IMR-90 (cell line): ENCODE results near the gene TRAF3. TPM values are rescaled to one million over a fixed set of nuclear protein-coding genes. Genes with fewer than 3 reads are reported as not detected.

ENCODE experiments used
- ATAC-seq: fragments of 200-7000 bp; cut with Tn5 transposase; 2 replicates; pipeline ENCODE4 v1.9.1; 2020; ENCODE audit warnings: low read depth, mild to moderate bottlenecking, moderate library complexity
- BruUV-seq: library from RNA; stranded (reverse); fragments of 400-500 nt; replicated peaks from 2 replicates; lab custom pipeline; 2021; lab: Mats Ljungman, UMichigan
- CTCF ChIA-PET: fragments of 300-600 bp; formaldehyde crosslinking; extraction: SDS; loops from one replicate; lab custom pipeline; 2021; ENCODE audit warnings: antibody characterized with exemption; lab: Yijun Ruan, JAX
- POLR2A ChIA-PET: fragments of 300-600 bp; sonication (Branson Sonifier 250); formaldehyde crosslinking; loops from one replicate; lab custom pipeline; 2022; ENCODE audit warnings: antibody characterized with exemption; ENCODE audit not compliant: unreplicated experiment; lab: Charles Lee
- DNase-seq: peaks from one replicate; pipeline ENCODE4 v3.0.0; 2013
- H2AFZ ChIP-seq: replicated peaks from 2 replicates; pipeline ENCODE3; 2013; ENCODE audit warnings: low read length, mild to moderate bottlenecking; ENCODE audit not compliant: poor library complexity
- H2AK5ac ChIP-seq: 2 replicates; pipeline ENCODE4 v1.6.1; 2013; ENCODE audit warnings: low read depth, low read length, inconsistent platforms
- H2AK9ac ChIP-seq: replicated peaks from 2 replicates; pipeline ENCODE3; 2013; ENCODE audit warnings: mild to moderate bottlenecking, low read depth, low read length, moderate library complexity; ENCODE audit not compliant: poor library complexity
- H2BK120ac ChIP-seq: 2 replicates; pipeline ENCODE4 v1.6.1; 2013; ENCODE audit warnings: low read depth, low read length, inconsistent platforms
- H2BK15ac ChIP-seq: 3 replicates; pipeline ENCODE4 v1.6.1; 2013; ENCODE audit warnings: low read depth, low read length, inconsistent platforms
- H2BK20ac ChIP-seq: 2 replicates; pipeline ENCODE4 v1.6.1; 2013; ENCODE audit warnings: low read depth, mild to moderate bottlenecking, inconsistent platforms, low read length, moderate library complexity
- H2BK5ac ChIP-seq: 2 replicates; pipeline ENCODE4 v1.6.1; 2013; ENCODE audit warnings: mild to moderate bottlenecking, low read depth, low read length, inconsistent platforms; ENCODE audit not compliant: poor library complexity, severe bottlenecking
- H3K14ac ChIP-seq: replicated peaks from 2 replicates; pipeline ENCODE4 v1.6.1; 2013; ENCODE audit warnings: low read depth, low read length, inconsistent platforms
- H3K18ac ChIP-seq: 2 replicates; pipeline ENCODE4 v1.6.1; 2013; ENCODE audit warnings: low read depth, low read length, control low read depth
- H3K23ac ChIP-seq: 2 replicates; pipeline ENCODE4 v1.6.1; 2013; ENCODE audit warnings: low read depth, low read length, inconsistent platforms
- H3K27ac ChIP-seq: 2 replicates; pipeline ENCODE4 v1.5.1; 2013; ENCODE audit warnings: mild to moderate bottlenecking, control low read depth, low read length; ENCODE audit not compliant: insufficient read depth
- H3K27me3 ChIP-seq: 2 replicates; pipeline ENCODE4 v1.6.1; 2013; ENCODE audit warnings: low read length; ENCODE audit not compliant: control insufficient read depth, insufficient read depth
- H3K36me3 ChIP-seq: 2 replicates; pipeline ENCODE4 v1.6.1; 2013; ENCODE audit warnings: low read length, mixed read lengths; ENCODE audit not compliant: control insufficient read depth, insufficient read depth
- H3K4ac ChIP-seq: 2 replicates; pipeline ENCODE4 v1.6.1; 2013; ENCODE audit warnings: low read depth, low read length, inconsistent platforms
- H3K4me1 ChIP-seq: 2 replicates; pipeline ENCODE4 v1.6.1; 2013; ENCODE audit warnings: low read length, mixed read lengths; ENCODE audit not compliant: control insufficient read depth, insufficient read depth
- H3K4me2 ChIP-seq: 2 replicates; pipeline ENCODE4 v1.6.1; 2013; ENCODE audit warnings: low read depth, mild to moderate bottlenecking, control low read depth, low read length, moderate library complexity
- H3K4me3 ChIP-seq: 2 replicates; pipeline ENCODE4 v1.5.1; 2013; ENCODE audit warnings: low read depth, mild to moderate bottlenecking, control low read depth, low read length, moderate library complexity; ENCODE audit not compliant: insufficient read depth
- H3K56ac ChIP-seq: 2 replicates; pipeline ENCODE4 v1.6.1; 2013; ENCODE audit warnings: low read length, inconsistent platforms; ENCODE audit not compliant: insufficient read depth; ENCODE audit errors: extremely low read depth
- H3K79me1 ChIP-seq, 2 experiments: 2 replicates each; pipeline ENCODE4 v1.6.1; 2013; ENCODE audit warnings: low read length in 2 of 2, inconsistent platforms in 1 of 2, low read depth in 1 of 2
- H3K9ac ChIP-seq: 2 replicates; pipeline ENCODE4 v1.6.1; 2013; ENCODE audit warnings: low read depth, low read length, control low read depth
- H3K9me1 ChIP-seq: 2 replicates; pipeline ENCODE4 v1.6.1; 2013; ENCODE audit warnings: low read length, inconsistent platforms; ENCODE audit not compliant: insufficient read depth
- H3K9me3 ChIP-seq: 2 replicates; pipeline ENCODE4 v1.6.1; 2013; ENCODE audit warnings: low read length; ENCODE audit not compliant: control insufficient read depth, insufficient read depth
- H4K20me1 ChIP-seq: 2 replicates; pipeline ENCODE4 v1.6.1; 2013; ENCODE audit warnings: low read length, inconsistent platforms; ENCODE audit not compliant: insufficient read depth
- H4K5ac ChIP-seq: 2 replicates; pipeline ENCODE4 v1.6.1; 2013; ENCODE audit warnings: mild to moderate bottlenecking, low read depth, low read length, control low read depth
- H4K8ac ChIP-seq, 2 experiments: 2 replicates each; pipeline ENCODE4 v1.6.1; 2013; ENCODE audit warnings: low read depth in 2 of 2, low read length in 2 of 2, control low read depth in 1 of 2, inconsistent platforms in 1 of 2
- H4K91ac ChIP-seq: 2 replicates; pipeline ENCODE4 v1.6.1; 2013; ENCODE audit warnings: low read depth, low read length, inconsistent platforms; ENCODE audit not compliant: insufficient read depth
- BHLHE40 ChIP-seq: fragments of 150-350 bp; IDR thresholded peaks from 2 replicates; pipeline ENCODE4 v1.6.1; 2016; ENCODE audit warnings: mild to moderate bottlenecking, low read depth, low read length
- CEBPB ChIP-seq: IDR thresholded peaks from 2 replicates; pipeline ENCODE4 v1.6.1; 2012; ENCODE audit warnings: low read depth, low read length, improper control_type of control experiment
- MAZ ChIP-seq: IDR thresholded peaks from 2 replicates; pipeline ENCODE4 v1.6.1; 2012; ENCODE audit warnings: low read depth, mild to moderate bottlenecking, low read length, improper control_type of control experiment, moderate library complexity, borderline replicate concordance
- RAD21 ChIP-seq: IDR thresholded peaks from 2 replicates; pipeline ENCODE4 v1.6.1; 2012; ENCODE audit warnings: low read length, improper control_type of control experiment
- RCOR1 ChIP-seq: IDR thresholded peaks from 2 replicates; pipeline ENCODE4 v1.6.1; 2012; ENCODE audit warnings: mild to moderate bottlenecking, low read length, improper control_type of control experiment; ENCODE audit not compliant: insufficient replicate concordance
- WGBS, 2 experiments: methylation state at CpG; one replicate each; pipeline versions ENCODE4 v1.1.5 to v1.1.7; 2013; ENCODE audit warnings: missing lambda C conversion rate in 2 of 2; ENCODE audit not compliant: insufficient read length in 1 of 2; ENCODE audit errors: extremely low coverage in 2 of 2; 5-methylcytosine and 5-hydroxymethylcytosine counted together
- dilution Hi-C: fragments of 300-500 bp; cut with HindIII; formaldehyde crosslinking; loops from one replicate; pipeline ENCODE4 v1.14.3; 2018; ENCODE audit warnings: low sequenced_read_pairs; ENCODE audit not compliant: unreplicated experiment
- in situ Hi-C: fragments of 300-500 bp; cut with MboI; formaldehyde crosslinking; loops from 3 replicates; pipeline ENCODE4 v1.14.3; 2019; ENCODE audit warnings: low sequenced_read_pairs, inconsistent platforms, mixed read lengths
- intact Hi-C: fragments of 100-400 bp; cut with micrococcal nuclease; formaldehyde crosslinking; loops from 2 replicates; pipeline ENCODE4 v1.10.0; 2022
- polyA plus RNA-seq, 3 experiments: library from polyadenylated mRNA; depleted of rRNA; stranded (reverse); fragments of >200 nt; gene quantifications; 2 replicates each; pipeline ENCODE4 v1.2.3, GENCODE V29; 2012; ENCODE audit warnings: low replicate concordance in 1 of 3
- total RNA-seq: library from RNA; depleted of rRNA; stranded (reverse); fragments of >200 nt; gene quantifications from 2 replicates; pipeline ENCODE4 v1.2.3, GENCODE V29; 2012

The TRAF3 gene
- total and polyA plus RNA-seq, 2 of the 4 experiments (the other 2 are of a cell fraction), result 21.2 to 25.3 TPM

DNA sequence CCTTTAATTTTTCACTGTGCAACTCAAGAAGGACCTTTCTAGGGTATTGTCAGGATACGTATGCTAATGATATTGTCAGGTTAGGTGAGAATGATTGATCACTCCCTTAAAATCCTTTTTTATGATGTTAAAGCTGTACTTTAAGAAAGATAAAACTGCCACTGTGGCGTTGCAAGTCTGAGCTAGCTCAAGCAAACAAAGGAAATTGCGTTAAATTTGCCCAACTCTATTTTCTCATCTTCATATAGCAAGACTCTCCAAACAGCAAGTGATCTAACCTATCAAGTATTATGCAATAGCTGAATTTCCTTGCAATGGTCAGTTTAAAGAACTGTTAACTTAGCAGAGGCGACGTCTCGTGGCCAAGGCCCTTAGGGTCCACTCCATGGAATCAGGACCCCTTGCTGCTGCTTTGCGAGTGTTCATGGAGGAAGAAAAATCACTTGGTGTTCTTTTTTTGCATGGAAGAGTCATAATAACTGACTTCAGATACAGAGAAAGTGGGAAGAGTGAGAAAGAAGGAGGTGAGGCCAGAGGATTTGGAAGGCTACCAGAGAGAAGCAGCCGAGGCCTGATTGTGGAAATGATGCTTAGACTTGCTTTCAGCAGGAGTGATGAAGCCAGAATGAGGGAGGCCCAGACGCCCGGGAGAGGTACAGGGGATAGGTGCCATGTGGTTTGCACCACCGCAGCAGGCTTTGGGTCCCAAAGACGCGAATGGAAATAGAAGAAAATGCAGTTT, 2.5 kb downstream of the TRAF3 start:
- peak; percentile 33 for DNase-seq
- no peaks in the 10 kb centered on the region for H3K9me3 ChIP-seq
- no peak overlapping the region for H4K5ac ChIP-seq
- in situ Hi-C loops, result loop anchor here (10.0 kb wide), 2 partner anchors 115 to 135 kb away; no protein-coding TSS in a partner anchor
- H4K8ac ChIP-seq, result no peak overlapping the region
- peaks cover 20% of the 10 kb centered on the region for H3K4me1 ChIP-seq
- no peak overlapping the region for H4K91ac ChIP-seq
- H3K23ac ChIP-seq, result peak overlapping the region; percentile 96; the same call in 1 of the 2 replicates
- no peak overlapping the region for H2AFZ ChIP-seq
- peaks cover 52% of the 10 kb centered on the region for H4K20me1 ChIP-seq
- H2AK5ac ChIP-seq, result no peak overlapping the region; the same call in 1 of the 2 replicates
- H3K9me1 ChIP-seq, result peaks cover 26% of the 10 kb centered on the region
- no peak overlapping the region for H2BK20ac ChIP-seq
- no peak overlapping the region for H2AK9ac ChIP-seq
- CTCF ChIA-PET, result interaction anchor here (0.5 kb wide), 1 partner anchor 29 kb away, joined by 3 read pairs; no protein-coding TSS in a partner anchor
- H3K14ac ChIP-seq, result no peak overlapping the region; the same call in 1 of the 2 replicates
- no peaks in the 10 kb centered on the region for H3K27me3 ChIP-seq
- BruUV-seq, result no TSS peak
- WGBS, 2 experiments, result 82% methylated on average over 7 of the region's 13 CpGs; no CpG with 5 or more reads in 1 of the 2 experiments
- POLR2A ChIA-PET, result no interaction called here
- no peak for TF ChIP-seq MAZ
- TF ChIP-seq RAD21, result no peak
- TF ChIP-seq BHLHE40, result no peak
- TF ChIP-seq RCOR1, result no peak
- TF ChIP-seq CEBPB, result peak; percentile 92
- H3K4me2 ChIP-seq, result peak overlapping the region; percentile 99
- no peak overlapping the region for H2BK5ac ChIP-seq
- dilution Hi-C loops, result no loop called here
- peaks cover 40 to 63% of the 10 kb centered on the region in 2 experiments for H3K79me1 ChIP-seq
- no peak overlapping the region for H3K4ac ChIP-seq
- intact Hi-C loops, result loop anchor here (5.0 to 10.0 kb wide), 2 partner anchors 48 to 185 kb away; partner anchors contain the start of gene RCOR1
- no peak overlapping the region for H3K56ac ChIP-seq
- no peak overlapping the region for H3K9ac ChIP-seq
- no peak overlapping the region for H3K27ac ChIP-seq
- H3K18ac ChIP-seq, result no peak overlapping the region
- no peak overlapping the region for H2BK120ac ChIP-seq
- no peak overlapping the region for H2BK15ac ChIP-seq
- ATAC-seq, result no peak
- no peaks in the 10 kb centered on the region for H3K36me3 ChIP-seq
- no peak overlapping the region for H3K4me3 ChIP-seq
